ENCODE measurements around the gene CPEB2.

CPEB2 gene

DNA sequence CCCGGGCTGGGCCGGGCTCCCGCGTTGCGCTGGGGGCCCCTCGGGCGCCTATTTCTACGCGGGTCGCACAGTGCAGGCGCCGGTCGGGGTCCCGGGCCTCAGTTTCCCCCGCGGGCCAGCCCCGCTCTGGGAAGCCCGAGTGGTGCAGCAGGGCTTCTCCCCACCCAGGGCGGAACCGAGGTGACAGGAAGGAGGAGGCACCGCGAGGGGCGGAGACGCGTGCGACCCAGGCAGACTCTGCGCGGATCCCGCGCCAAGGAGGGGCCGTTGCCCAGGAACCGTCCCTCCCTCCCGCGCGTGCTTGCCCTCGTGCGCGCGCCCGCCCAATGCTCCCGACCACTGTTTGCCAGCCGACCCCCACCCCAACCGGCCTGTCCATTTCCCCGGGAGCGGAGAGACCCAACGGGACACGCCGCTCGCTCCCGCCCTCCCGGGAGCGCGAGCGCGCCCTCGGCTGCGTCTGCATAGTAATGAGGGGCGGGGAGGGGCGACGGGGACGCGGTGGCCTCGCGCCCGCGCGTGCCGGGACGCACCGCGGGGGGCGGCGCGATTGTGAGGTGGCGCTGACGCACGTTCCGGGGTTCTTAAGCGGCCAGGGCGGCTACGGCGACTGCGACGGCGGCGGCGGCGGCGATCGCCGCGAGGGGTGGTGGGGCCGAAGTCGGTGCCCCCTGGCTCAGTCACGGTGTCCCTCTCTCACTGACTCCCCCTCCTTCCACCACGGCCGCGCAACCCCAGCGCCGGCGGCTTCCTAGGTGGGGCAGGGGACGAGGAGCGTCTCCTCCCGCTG lies at the start of gene CPEB2:
Gene CPEB2 (plus strand): TSS at position 613 of the 790 bp plus-strand sequence. CDS start 193 bp downstream, outside the sequence.
- DNase-seq (ENCODE audit: low read depth in 4 of 4, low spot score in 1 of 4), result peak; percentile 80 to 85 (median 82)

DNA sequence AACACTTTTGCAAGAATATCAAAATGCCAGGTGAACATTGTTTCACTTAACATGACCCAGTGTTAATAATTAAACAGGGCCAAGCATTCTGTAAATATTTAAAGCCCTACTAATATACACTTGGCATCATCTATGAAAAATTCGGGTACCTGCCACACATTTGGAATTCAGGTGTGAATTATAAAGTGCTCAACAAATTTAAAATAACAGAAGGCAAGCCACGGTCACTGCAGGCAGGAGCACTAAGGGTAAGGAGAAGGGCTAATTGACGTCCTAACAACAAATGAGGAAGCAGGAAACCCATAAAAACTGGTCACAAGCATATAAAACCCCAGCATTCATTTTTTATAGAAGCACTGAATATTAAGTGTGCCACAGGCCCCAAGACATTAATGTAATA lies 43.8 kb upstream of the CPEB2 start:
- DNase-seq (ENCODE audit: low read depth in 4 of 4, low spot score in 1 of 4), result no peak

DNA sequence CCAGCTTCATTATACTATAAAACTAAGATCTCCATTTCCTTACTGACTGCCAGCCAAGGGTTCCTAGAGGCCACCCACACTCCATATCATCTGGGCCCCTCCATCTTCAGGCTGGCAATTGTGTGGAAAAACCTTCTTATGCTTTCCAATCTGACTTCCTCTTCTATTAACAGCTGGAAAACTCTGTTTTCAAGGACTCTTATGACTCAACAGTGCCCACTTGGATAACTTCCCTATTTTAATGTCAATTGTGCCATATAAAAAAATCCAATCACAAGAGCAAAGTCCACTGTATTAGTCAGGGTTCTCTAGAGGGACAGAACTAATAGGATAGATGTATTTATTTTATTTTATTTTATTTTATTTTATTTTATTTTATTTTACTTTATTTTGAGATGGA lies 41.0 kb upstream of the CPEB2 start:
- DNase-seq (ENCODE audit: low read depth in 4 of 4, low spot score in 1 of 4), result no peak

DNA sequence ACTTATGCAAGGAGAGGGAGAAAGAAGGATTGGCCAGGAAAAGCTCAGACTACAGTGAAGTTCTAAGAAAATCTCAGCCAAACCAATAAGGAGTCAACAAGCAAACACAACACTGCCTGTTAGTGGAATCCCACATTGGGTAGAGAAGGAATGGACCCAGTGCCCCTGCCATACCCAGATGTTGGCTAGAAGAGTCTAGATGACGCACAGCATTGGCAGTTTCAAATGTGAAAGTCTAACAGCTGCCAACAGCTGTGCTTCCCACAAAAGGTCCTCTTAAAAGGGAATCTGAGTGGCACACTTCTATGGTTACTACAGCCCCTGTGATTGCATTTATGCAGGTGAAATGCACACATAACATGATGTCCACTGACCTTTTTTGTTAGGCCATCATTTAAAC lies 37.2 kb upstream of the CPEB2 start:
- no peak for DNase-seq (ENCODE audit: low read depth in 4 of 4, low spot score in 1 of 4)

DNA sequence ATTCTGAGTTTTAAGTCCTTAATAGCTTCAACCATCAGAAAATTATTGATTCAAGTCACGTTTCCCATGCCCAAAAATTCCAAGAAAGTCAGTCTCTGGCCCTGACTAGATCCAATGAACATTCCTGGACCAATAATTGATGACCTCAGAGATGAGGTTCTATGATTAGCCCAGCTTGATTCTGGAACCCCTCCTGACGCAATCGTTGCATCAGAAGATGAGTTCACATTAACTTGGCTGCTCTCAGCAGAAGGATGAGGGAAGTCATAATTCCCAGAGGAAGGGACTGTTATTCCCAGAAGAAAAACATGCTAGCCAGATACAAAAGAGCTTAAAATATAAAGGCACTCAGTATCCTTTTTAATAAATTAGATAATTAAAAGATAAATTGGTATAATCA lies 34.3 kb upstream of the CPEB2 start:
- DNase-seq (ENCODE audit: low read depth in 4 of 4, low spot score in 1 of 4), result no peak

DNA sequence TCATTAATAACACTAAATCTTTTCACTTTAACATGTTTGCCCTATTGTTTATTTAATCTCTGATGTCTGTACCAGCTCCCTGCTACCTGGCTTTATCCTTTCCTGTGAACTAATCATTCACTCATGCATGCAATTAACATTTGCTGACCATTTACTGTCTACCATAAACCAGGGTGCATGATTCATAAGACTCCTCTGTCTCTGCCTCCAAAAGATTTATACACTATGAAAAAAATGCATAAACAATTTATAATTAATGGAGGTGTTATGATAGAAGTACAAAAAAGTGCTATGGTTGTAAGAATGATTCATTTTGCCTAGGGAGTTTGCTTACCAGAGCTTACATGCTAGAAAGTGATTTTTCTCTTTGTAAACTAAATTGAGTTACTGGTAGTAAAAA lies 24.5 kb upstream of the CPEB2 start:
- no peak for DNase-seq (ENCODE audit: low read depth in 4 of 4, low spot score in 1 of 4)

DNA sequence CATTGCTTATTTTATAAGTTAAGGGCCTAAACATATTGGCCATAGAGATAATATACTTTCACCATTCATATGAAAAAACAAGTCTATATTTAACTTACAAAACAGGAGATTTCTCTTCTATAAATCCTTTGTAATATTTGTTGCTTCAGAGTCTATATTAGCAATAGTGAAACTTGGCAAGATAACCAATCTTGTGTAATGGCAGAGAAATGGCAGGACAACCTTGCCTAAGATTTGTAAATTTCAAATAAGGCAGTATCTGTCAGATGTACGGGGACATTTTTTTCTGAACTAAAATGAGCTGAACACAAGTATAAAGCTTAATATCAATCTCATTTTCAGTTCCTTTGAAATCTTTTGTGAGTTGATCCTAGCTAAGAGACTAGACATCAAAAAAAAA lies 17.8 kb upstream of the CPEB2 start:
- no peak for DNase-seq (ENCODE audit: low read depth in 4 of 4, low spot score in 1 of 4)

DNA sequence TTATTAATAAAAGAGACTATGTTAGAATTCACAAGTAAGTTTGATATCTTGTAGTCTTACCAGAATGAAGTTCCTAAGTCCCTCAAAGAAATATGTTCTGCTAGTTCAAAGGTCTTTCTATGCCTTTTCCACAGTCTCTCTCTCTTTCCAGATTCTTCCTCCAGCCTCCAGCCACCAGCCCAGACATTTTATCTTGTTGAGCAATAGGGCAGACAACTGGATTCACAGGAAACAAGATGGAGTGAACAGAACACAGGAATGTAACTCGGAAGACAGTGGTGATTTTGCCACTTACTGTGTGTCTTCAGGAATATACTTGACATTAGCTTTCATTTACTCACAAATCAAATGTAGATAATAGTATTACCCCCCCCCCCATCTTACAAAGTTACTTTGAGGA lies 17.1 kb upstream of the CPEB2 start:
- DNase-seq (ENCODE audit: low read depth in 4 of 4, low spot score in 1 of 4), result no peak

DNA sequence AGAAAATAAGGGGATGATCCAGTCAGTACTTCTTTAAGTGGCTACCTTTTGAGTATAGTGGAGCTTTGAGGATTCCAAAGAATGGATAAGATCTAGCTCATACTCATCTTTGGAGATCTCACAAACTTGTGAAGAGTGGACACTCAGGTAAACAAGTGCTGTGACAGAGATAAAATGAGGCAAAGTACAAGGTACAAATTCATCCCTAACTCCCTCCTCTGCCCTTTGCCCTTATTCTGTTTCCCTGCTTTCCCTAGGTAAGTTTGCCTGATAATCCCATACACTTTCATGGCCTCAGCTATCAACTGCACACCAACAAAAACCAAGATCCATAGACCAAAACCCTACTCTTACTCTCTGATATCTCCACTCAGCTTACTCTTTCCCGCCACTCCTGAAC lies 16.4 kb upstream of the CPEB2 start:
- no peak for DNase-seq (ENCODE audit: low read depth in 4 of 4, low spot score in 1 of 4)

DNA sequence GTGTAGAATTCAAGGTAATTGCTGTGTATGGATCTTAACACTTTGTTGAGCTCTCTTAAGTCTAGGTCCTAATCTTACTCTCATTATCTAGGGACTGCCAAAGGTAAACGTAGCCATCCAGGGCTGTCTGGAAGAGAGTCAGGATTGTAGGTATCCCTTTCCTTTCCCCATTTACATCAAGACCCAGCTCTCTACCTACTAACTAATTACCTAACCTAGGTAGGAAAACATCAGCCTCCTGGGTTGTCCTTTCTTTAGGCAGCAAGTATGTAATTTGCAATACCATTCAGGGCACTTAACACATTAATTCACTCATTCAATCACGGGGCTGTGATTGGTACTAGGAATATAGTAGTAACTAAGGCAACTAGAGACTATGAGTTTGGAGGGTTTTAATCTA lies 15.2 kb upstream of the CPEB2 start:
- no peak for DNase-seq (ENCODE audit: low read depth in 4 of 4, low spot score in 1 of 4)

DNA sequence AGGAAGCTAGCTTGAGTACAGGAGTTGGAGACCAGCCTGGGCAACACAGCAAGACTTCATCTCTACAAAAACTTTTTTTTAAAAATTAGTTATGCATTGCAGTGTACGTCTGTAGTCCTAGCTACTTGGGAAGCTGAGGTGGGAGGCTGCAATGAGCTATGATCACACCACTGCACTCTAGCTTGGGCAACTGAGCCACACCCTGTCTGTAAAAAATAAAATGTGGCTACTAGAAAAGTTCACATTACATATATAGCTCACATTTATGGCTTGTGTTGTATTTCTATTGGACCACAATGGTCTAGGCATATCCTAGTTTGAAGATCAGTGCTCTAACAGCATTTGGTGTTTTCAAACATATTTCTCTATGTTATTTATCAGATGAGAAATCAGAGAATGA lies 11.8 kb upstream of the CPEB2 start:
- no peak for DNase-seq (ENCODE audit: low read depth in 4 of 4, low spot score in 1 of 4)

DNA sequence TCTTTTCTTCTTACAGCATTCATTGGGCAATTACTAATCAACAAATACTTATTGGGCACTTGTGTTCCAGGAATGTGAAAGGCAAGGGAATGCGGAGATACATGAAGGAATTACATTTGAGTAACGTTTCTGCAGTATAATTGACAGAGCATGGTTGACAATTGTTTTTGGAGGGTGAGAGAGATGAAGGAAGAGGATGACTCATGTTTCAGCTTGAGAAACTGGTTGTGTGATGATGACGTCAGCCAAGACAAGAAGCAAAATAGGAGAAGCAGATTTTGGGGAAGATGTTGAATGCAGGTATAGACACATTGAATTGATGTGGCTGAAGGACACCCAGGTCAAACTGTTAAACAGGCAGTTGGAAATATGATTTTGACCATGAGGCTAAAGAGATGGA lies 8.0 kb upstream of the CPEB2 start:
- no peak for DNase-seq (ENCODE audit: low read depth in 4 of 4, low spot score in 1 of 4)

DNA sequence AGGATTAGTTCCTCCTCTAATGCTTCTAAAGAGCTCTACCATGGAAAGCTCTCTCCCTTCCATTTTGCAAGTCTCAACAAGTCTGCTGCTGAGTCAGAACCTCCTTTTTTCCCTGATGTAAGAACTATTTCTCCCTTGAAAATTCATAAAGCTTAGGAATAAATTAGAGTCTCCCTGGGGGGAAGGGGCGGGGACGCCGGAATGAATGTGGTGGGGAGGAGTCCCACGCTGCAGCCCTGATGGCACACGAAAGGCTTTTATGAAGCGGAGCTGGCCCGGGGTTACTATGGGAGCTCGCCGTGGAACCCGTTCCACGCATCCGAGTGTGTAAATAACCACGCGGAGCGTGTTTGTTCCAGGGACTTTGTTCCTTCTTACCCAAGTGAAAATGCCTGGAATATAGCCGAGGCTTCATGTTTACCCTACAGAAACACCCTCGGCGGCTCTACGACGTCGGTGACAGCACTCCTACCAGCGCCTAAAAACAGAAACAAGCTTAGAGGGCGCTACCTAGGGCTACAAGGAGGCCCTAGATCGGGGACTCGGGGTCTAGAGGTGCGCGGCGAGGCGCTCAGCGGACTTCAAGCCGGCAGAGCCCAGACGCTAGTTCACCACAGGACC lies 923 bp upstream of the CPEB2 start:
- peak in 2 of 4 experiments; percentile 7 to 15 for DNase-seq (ENCODE audit: low read depth in 4 of 4, low spot score in 1 of 4)

DNA sequence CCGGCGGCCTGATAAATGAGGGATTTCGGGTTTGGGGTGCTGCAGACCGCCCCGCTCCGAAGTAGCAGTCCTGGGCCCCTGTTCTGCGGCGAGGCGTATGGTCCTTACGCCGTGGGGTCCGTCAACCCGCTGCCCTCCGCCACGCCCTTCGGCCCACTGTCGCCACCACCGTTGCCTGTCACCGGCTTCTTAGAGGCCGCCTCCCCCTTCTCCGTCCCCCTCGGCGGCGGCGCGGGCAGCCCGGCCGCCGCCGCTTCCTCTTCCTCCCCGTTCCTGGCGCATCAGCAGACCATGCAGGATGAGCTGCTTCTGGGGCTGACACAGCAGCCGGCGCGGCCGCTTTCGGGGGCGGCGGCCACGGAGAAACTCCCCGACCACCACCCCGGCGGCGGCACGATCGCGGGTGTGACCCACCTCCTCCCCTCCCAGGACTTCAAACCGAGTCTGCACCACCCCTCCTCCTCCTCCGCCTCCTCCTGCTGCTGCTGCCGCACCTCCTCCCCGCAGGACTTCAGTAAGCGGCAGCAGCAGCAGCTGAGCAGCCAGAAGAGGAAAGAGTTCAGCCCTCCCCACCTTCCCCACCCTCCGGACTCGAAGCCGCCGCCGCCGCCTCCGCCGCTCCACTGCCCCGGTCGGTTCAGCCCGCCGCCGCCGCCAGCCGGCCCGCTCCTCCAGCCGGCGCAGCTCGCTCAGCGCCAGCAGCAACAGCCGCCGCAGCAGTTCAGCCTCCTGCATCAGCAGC lies 549 bp downstream of the CPEB2 start:
- peak; percentile 33 to 66 (median 49) for DNase-seq (ENCODE audit: low read depth in 4 of 4, low spot score in 1 of 4)

DNA sequence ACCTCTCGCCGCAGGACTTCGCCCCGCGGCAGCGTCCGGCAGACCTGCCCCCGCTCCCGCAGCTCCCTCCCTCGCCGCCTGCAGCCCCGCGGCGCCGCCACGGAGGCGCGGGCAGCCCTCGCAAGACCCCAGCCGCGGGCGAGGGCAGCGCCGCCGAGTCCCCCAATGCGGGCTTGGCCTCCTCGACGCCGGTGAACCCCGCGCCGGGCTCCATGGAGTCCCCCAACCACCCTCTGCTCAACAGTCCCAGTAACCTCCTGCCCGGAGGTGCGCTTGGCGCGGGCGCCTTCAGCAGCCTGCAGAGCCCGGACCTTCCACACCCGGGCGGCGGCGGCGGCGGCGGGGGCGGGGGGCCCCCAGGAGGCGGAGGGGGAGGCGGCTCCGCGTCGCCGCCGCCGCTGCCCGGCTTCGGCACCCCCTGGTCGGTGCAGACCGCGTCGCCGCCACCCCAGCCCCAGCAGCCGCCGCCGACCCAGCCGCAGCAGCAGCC lies 1.2 kb downstream of the CPEB2 start:
- peak in 3 of 4 experiments; percentile 31 to 46 (median 45) for DNase-seq (ENCODE audit: low read depth in 4 of 4, low spot score in 1 of 4)

DNA sequence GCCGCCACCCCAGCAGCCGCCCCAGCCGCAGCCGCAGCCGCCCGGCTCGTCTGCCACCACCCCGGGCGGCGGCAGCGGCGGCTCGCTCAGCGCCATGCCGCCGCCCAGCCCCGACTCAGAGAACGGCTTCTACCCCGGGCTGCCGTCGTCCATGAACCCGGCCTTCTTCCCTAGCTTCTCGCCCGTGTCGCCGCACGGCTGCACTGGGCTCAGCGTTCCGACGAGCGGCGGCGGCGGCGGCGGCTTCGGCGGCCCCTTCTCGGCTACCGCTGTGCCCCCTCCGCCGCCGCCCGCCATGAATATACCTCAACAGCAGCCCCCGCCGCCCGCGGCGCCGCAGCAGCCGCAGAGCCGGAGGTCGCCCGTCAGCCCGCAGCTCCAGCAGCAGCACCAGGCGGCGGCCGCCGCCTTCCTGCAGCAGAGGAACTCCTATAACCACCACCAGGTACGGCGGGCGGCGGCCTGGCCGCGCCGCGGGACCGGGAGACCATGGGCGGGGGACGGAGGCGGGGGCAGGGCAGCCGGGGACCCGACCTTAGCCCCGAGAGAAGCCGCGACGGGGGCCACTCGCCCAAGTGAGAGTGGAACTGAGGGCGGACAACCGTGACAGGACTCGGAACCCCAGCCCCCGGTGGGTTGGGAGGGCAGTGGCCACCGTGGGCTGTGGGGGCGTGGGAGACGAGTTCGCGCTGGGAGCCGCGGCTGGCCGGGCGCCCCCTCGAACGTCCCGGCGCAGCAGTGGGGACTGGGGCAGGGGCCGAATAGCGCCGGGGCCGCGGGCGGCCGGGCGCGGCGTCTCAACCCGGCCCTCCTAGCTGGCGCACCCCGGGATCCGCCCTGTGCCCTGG lies 1.8 kb downstream of the CPEB2 start:
- DNase-seq (ENCODE audit: low read depth in 4 of 4, low spot score in 1 of 4), result peak; percentile 10 to 25 (median 18)

DNA sequence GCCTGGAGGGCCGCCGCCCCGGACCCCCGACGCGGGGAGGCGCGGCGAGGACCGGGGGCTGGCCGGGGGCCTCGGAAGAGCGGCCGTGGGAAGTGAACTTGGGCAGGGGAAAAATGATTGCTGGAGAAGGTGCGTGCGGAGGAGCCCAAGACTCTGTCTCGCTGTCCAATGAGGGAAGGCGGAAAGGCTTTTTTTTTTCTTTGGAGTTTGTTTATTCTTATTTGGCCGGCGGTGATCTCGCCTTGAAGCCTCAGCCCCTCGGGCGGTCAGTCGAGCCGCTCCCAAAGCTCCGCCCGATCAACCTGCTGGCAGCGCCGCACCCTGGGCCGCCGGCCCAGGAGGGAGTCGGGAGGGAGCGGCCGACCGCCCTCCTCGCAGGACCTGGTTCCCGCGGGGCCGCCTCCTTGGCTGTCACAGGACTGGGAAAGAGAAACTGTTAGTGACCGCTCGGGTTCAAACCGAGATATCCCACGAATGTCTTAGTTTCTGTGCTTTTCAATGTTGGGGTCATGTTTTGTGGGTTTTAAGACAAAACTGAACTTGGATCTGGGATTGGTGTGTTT lies 2.5 kb downstream of the CPEB2 start:
- peak in 2 of 4 experiments; percentile 9 to 21 for DNase-seq (ENCODE audit: low read depth in 4 of 4, low spot score in 1 of 4)

DNA sequence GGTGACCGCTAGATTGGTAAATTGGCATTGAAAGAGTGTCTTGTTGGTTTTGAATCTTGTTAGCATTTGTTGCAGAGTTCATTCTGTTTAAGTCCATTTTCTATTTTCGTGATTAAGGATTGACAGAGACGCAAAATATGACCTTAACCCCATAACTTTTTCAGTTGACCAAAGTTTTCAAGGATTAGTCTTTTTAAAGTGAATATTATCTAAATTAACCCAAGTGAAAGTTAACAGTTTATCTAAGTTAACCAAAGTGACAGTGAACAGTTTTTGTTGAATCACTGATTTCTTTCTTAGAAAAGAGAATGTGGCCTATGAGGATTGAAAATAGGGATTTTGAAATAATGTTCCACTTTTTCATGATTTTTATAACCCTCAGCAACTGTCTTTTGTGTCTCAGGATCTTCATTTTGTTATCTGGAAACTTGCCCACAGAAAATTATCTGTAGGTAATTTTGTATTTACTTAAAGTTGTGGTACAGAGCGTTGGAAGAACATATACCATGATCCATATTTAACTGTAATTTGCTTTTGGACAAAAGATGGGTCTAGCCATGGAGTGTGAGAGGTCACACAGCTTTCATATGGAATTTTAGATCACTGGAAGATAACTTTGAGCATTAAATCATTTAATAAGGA lies 3.3 kb downstream of the CPEB2 start:
- DNase-seq (ENCODE audit: low read depth in 4 of 4, low spot score in 1 of 4), result no peak

DNA sequence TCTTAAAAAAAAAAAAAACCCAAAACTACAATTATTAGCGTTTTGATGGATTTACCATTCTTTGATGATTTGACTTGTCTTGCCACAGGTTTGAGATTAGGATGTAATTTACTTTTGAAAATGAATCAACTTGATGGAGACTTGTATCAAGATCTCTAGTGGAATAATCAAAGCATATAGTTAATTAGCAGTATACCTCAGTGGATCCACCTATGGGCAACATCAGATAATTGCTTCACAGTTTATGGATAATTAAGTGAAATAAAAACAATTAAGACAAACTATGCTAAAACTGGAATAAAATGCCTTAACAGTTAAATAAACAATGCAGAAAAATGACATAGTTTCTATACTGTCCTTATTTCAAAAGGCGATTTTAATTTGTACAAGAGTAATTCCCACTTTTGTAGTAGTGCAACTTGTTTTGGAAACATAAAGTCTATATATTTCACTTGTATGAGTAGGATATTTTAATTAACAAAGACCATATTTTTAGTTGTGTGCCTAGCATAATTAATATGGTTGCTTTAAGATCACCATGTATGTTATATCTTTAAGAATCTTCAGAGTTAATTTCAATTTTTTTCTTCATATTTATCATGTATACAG lies 4.2 kb downstream of the CPEB2 start:
- DNase-seq (ENCODE audit: low read depth in 4 of 4, low spot score in 1 of 4), result no peak

DNA sequence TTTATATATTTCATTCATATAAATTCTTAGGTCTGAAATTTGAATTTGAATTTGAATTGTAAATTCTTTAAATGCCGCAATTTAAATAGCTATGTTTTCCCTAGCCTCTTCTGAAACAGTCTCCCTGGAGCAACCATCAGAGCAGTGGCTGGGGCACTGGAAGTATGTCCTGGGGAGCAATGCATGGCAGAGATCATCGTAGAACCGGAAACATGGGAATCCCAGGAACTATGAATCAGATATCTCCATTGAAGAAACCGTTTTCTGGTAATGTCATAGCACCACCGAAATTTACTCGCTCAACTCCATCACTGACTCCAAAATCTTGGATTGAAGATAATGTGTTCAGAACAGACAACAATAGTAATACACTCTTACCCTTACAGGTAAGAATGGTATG lies 4.9 kb downstream of the CPEB2 start:
- no peak for DNase-seq (ENCODE audit: low read depth in 4 of 4, low spot score in 1 of 4)
